Measurements from ENCODE around the gene POLR2L.

The POLR2L gene

DNA sequence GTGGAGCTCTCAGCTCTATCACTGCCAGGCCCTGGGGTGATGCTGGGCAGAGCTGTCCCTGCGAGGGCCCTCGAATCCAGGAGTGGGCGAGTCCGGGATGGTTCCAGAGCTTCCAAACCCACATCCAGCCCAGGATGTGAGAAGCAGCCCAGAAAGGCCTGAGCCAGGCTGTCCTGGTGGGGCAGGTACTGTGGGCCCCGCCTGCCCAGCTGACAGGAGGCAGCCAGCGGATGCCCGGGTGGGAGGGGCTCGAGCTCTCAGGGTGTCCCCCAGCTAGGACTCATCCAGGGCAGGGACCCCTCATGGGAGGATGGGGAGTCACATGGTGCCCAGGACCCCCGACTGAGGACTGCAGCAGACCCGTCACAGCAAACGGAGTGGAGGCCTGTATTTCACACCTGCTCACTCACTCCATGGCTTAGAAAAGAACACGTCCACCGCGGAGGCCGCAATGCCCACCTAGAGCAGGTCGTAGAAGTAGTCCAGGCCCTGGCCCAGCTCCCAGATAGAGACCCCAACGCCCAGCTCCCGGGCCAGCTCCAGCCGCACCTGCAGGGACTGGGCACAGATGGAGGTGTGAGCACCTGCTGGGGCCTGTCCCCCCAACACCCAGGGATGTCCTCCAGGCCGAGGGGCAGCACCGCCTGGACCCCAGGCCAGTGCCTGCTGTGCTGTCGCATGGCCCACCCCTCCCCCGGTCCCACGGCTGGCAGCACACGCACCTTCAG, 27.2 kb upstream of the POLR2L start:
- Histone ChIP-seq H3K9ac (ENCODE audit: low read depth in 1 of 2, low read length in 2 of 2) (no peak overlapping the region), H3K36me3 (ENCODE audit: control insufficient read depth in 1 of 2, insufficient read depth in 2 of 2, low read length in 2 of 2) (peaks cover 0 to 2% of the 10 kb centered on the region in 2 donors), H3K27me3 (ENCODE audit: control insufficient read depth in 1 of 2, insufficient read depth in 2 of 2, low read length in 2 of 2) (no peaks in the 10 kb centered on the region), H3K27ac (ENCODE audit: low read depth, low read length) (no peak overlapping the region), H3K4me1 (ENCODE audit: control insufficient read depth in 1 of 2, insufficient read depth in 2 of 2, low read length in 2 of 2) (no peaks in the 10 kb centered on the region), H3K4me3 (ENCODE audit: low read depth in 1 of 2, low read length in 2 of 2) (no peak overlapping the region), H3K9me3 (ENCODE audit: control insufficient read depth in 1 of 2, low read length in 2 of 2) (no peaks in the 10 kb centered on the region)

DNA sequence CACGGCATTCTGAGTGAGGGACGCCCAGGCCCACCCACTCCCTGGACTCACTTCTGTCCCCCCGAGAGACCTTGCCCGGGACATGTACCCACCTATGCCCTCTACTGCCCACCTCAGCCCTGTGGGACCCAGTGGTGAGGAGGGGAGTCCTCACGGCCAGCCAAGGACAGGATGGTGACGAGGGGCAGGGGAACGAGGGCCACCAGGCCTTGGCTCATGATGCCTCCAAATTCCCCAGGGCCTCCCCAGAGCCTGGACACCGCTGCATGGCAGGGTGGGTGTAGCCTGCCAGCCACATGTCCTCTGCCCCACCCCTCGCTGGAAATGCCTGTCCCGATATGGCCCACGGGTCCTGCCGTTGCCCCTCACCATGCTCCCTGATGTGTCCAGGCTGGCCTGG, 26.5 kb upstream of the POLR2L start:
- no peak overlapping the region for H3K9ac ChIP-seq (ENCODE audit: low read depth in 1 of 2, low read length in 2 of 2)
- H3K36me3 ChIP-seq (ENCODE audit: control insufficient read depth in 1 of 2, insufficient read depth in 2 of 2, low read length in 2 of 2) = peaks cover 0 to 2% of the 10 kb centered on the region in 2 donors
- H3K9me3 ChIP-seq (ENCODE audit: control insufficient read depth in 1 of 2, low read length in 2 of 2) = no peaks in the 10 kb centered on the region
- H3K4me1 ChIP-seq (ENCODE audit: control insufficient read depth in 1 of 2, insufficient read depth in 2 of 2, low read length in 2 of 2) = no peaks in the 10 kb centered on the region
- H3K27me3 ChIP-seq (ENCODE audit: control insufficient read depth in 1 of 2, insufficient read depth in 2 of 2, low read length in 2 of 2) = peaks cover 0 to 4% of the 10 kb centered on the region in 2 donors
- H3K4me3 ChIP-seq (ENCODE audit: low read depth in 1 of 2, low read length in 2 of 2) = no peak overlapping the region
- no peak overlapping the region for H3K27ac ChIP-seq (ENCODE audit: low read depth, low read length)

- H3K4me1 ChIP-seq (ENCODE audit: control insufficient read depth in 1 of 2, insufficient read depth in 2 of 2, low read length in 2 of 2) = no peaks in the 10 kb centered on the region
- peaks cover 0 to 8% of the 10 kb centered on the region in 2 donors for H3K27me3 ChIP-seq (ENCODE audit: control insufficient read depth in 1 of 2, insufficient read depth in 2 of 2, low read length in 2 of 2)
- no peak overlapping the region for H3K9ac ChIP-seq (ENCODE audit: low read depth in 1 of 2, low read length in 2 of 2)
- no peak overlapping the region for H3K27ac ChIP-seq (ENCODE audit: low read depth, low read length)
- no peak overlapping the region for H3K4me3 ChIP-seq (ENCODE audit: low read depth in 1 of 2, low read length in 2 of 2)
- peaks cover 0 to 2% of the 10 kb centered on the region in 2 donors for H3K36me3 ChIP-seq (ENCODE audit: control insufficient read depth in 1 of 2, insufficient read depth in 2 of 2, low read length in 2 of 2)
- no peaks in the 10 kb centered on the region for H3K9me3 ChIP-seq (ENCODE audit: control insufficient read depth in 1 of 2, low read length in 2 of 2)
These were observed 26.1 kb upstream of the POLR2L start for GRCh38 chr11:868394-868793.

GRCh38 chr11:867856-868358, 25.6 kb upstream of the POLR2L start:
- Histone ChIP-seq H3K36me3 (ENCODE audit: control insufficient read depth in 1 of 2, insufficient read depth in 2 of 2, low read length in 2 of 2) (peaks cover 0 to 2% of the 10 kb centered on the region in 2 donors), H3K9me3 (ENCODE audit: control insufficient read depth in 1 of 2, low read length in 2 of 2) (no peaks in the 10 kb centered on the region), H3K27ac (ENCODE audit: low read depth, low read length) (no peak overlapping the region), H3K4me1 (ENCODE audit: control insufficient read depth in 1 of 2, insufficient read depth in 2 of 2, low read length in 2 of 2) (no peaks in the 10 kb centered on the region), H3K4me3 (ENCODE audit: low read depth in 1 of 2, low read length in 2 of 2) (no peak overlapping the region), H3K9ac (ENCODE audit: low read depth in 1 of 2, low read length in 2 of 2) (no peak overlapping the region), H3K27me3 (ENCODE audit: control insufficient read depth in 1 of 2, insufficient read depth in 2 of 2, low read length in 2 of 2) (peaks cover 0 to 12% of the 10 kb centered on the region in 2 donors)

DNA sequence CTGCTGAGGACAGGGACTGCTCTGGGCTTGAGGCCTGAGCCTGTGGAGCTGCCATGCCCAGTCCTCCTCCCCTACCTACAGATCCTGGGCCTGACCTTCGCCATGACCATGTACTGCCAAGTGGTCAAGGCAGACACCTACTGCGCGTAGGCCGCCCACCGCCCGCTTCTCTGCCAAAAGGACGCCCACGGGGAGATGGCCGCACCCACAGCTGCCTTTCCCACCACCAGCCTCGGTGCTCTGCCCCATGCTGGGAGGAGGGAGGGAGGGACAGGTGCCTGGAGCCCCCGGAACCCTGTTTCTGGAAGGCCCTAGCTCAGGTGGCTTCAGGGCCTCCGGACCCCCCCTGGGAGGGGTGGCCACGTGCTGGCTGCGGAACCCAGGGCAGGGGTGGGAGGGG, 24.2 kb upstream of the POLR2L start:
- H3K4me1 ChIP-seq (ENCODE audit: control insufficient read depth in 1 of 2, insufficient read depth in 2 of 2, low read length in 2 of 2) = peaks cover 0 to 7% of the 10 kb centered on the region in 2 donors
- H3K27ac ChIP-seq (ENCODE audit: low read depth, low read length) = no peak overlapping the region

GRCh38 chr11:865462-866430, 23.4 kb upstream of the POLR2L start:
- H3K9me3 ChIP-seq (ENCODE audit: control insufficient read depth in 1 of 2, low read length in 2 of 2) = no peaks in the 10 kb centered on the region
- no peak overlapping the region for H3K27ac ChIP-seq (ENCODE audit: low read depth, low read length)
- H3K9ac ChIP-seq (ENCODE audit: low read depth in 1 of 2, low read length in 2 of 2) = no peak overlapping the region
- peaks cover 0 to 7% of the 10 kb centered on the region in 2 donors for H3K4me1 ChIP-seq (ENCODE audit: control insufficient read depth in 1 of 2, insufficient read depth in 2 of 2, low read length in 2 of 2)
- H3K27me3 ChIP-seq (ENCODE audit: control insufficient read depth in 1 of 2, insufficient read depth in 2 of 2, low read length in 2 of 2) = peaks cover 11 to 20% of the 10 kb centered on the region in 2 donors
- H3K36me3 ChIP-seq (ENCODE audit: control insufficient read depth in 1 of 2, insufficient read depth in 2 of 2, low read length in 2 of 2) = peaks cover 0 to 2% of the 10 kb centered on the region in 2 donors
- H3K4me3 ChIP-seq (ENCODE audit: low read depth in 1 of 2, low read length in 2 of 2) = no peak overlapping the region

More for the DNA sequence above, 24.2 kb upstream of the POLR2L start:
- H3K9me3 ChIP-seq (ENCODE audit: control insufficient read depth in 1 of 2, low read length in 2 of 2) = no peaks in the 10 kb centered on the region
- H3K4me3 ChIP-seq (ENCODE audit: low read depth in 1 of 2, low read length in 2 of 2) = no peak overlapping the region
- peaks cover 11 to 20% of the 10 kb centered on the region in 2 donors for H3K27me3 ChIP-seq (ENCODE audit: control insufficient read depth in 1 of 2, insufficient read depth in 2 of 2, low read length in 2 of 2)
- no peak overlapping the region for H3K9ac ChIP-seq (ENCODE audit: low read depth in 1 of 2, low read length in 2 of 2)
- peaks cover 0 to 2% of the 10 kb centered on the region in 2 donors for H3K36me3 ChIP-seq (ENCODE audit: control insufficient read depth in 1 of 2, insufficient read depth in 2 of 2, low read length in 2 of 2)

- Histone ChIP-seq H3K4me1 (ENCODE audit: control insufficient read depth in 1 of 2, insufficient read depth in 2 of 2, low read length in 2 of 2) (peaks cover 0 to 9% of the 10 kb centered on the region in 2 donors), H3K27me3 (ENCODE audit: control insufficient read depth in 1 of 2, insufficient read depth in 2 of 2, low read length in 2 of 2) (peaks cover 11 to 20% of the 10 kb centered on the region in 2 donors), H3K4me3 (ENCODE audit: low read depth in 1 of 2, low read length in 2 of 2) (no peak overlapping the region), H3K9me3 (ENCODE audit: control insufficient read depth in 1 of 2, low read length in 2 of 2) (no peaks in the 10 kb centered on the region), H3K27ac (ENCODE audit: low read depth, low read length) (no peak overlapping the region), H3K36me3 (ENCODE audit: control insufficient read depth in 1 of 2, insufficient read depth in 2 of 2, low read length in 2 of 2) (peaks cover 0 to 1% of the 10 kb centered on the region in 2 donors), H3K9ac (ENCODE audit: low read depth in 1 of 2, low read length in 2 of 2) (no peak overlapping the region)
These were observed 22.6 kb upstream of the POLR2L start for GRCh38 chr11:864898-865297.

GRCh38 chr11:863910-864827, 21.8 kb upstream of the POLR2L start:
- H3K9ac ChIP-seq (ENCODE audit: low read depth in 1 of 2, low read length in 2 of 2) = no peak overlapping the region
- peaks cover 0 to 16% of the 10 kb centered on the region in 2 donors for H3K4me1 ChIP-seq (ENCODE audit: control insufficient read depth in 1 of 2, insufficient read depth in 2 of 2, low read length in 2 of 2)
- H3K27me3 ChIP-seq (ENCODE audit: control insufficient read depth in 1 of 2, insufficient read depth in 2 of 2, low read length in 2 of 2) = peaks cover 11 to 22% of the 10 kb centered on the region in 2 donors
- H3K9me3 ChIP-seq (ENCODE audit: control insufficient read depth in 1 of 2, low read length in 2 of 2) = no peaks in the 10 kb centered on the region
- H3K4me3 ChIP-seq (ENCODE audit: low read depth in 1 of 2, low read length in 2 of 2) = no peak overlapping the region
- no peaks in the 10 kb centered on the region for H3K36me3 ChIP-seq (ENCODE audit: control insufficient read depth in 1 of 2, insufficient read depth in 2 of 2, low read length in 2 of 2)
- H3K27ac ChIP-seq (ENCODE audit: low read depth, low read length) = no peak overlapping the region

- Histone ChIP-seq H3K4me3 (ENCODE audit: low read depth in 1 of 2, low read length in 2 of 2) (no peak overlapping the region), H3K4me1 (ENCODE audit: control insufficient read depth in 1 of 2, insufficient read depth in 2 of 2, low read length in 2 of 2) (peaks cover 0 to 16% of the 10 kb centered on the region in 2 donors), H3K36me3 (ENCODE audit: control insufficient read depth in 1 of 2, insufficient read depth in 2 of 2, low read length in 2 of 2) (no peaks in the 10 kb centered on the region), H3K9ac (ENCODE audit: low read depth in 1 of 2, low read length in 2 of 2) (no peak overlapping the region), H3K9me3 (ENCODE audit: control insufficient read depth in 1 of 2, low read length in 2 of 2) (no peaks in the 10 kb centered on the region), H3K27ac (ENCODE audit: low read depth, low read length) (no peak overlapping the region), H3K27me3 (ENCODE audit: control insufficient read depth in 1 of 2, insufficient read depth in 2 of 2, low read length in 2 of 2) (peaks cover 11 to 22% of the 10 kb centered on the region in 2 donors)
These were observed 20.9 kb upstream of the POLR2L start for GRCh38 chr11:863023-863909.
